Hepatic stellate cell (primary cell): ENCODE data around the gene SIAE.
"Not testable (repeated sequence)": the region's sequence is repeated elsewhere in the genome, so short reads cannot be mapped to it uniquely, and the experiment has no call there.

Experiments
- DNase-seq: peaks from one replicate; pipeline ENCODE4 v3.0.0; 2011; ENCODE audit warnings: low spot score

The SIAE gene

GRCh38 chr11:124622531-124623451, 50.7 kb downstream of the SIAE start, which contains the start of gene TBRG1:
TSS of gene TBRG1 (plus strand) at chr11:124622864. CDS start at chr11:124623084, 220 bp downstream.
- DNase-seq = peak; percentile 92

- no peak for DNase-seq
Observed at GRCh38 chr11:124618863-124619262, 54.7 kb downstream of the SIAE start.

GRCh38 chr11:124612567-124613246, 60.8 kb downstream of the SIAE start:
- no peak for DNase-seq

GRCh38 chr11:124612045-124612444, 61.5 kb downstream of the SIAE start:
- DNase-seq = no peak

GRCh38 chr11:124611064-124611463, 62.5 kb downstream of the SIAE start, which contains the start of gene PANX3:
TSS of gene PANX3 (plus strand) at chr11:124611428. CDS start at chr11:124611557, 129 bp downstream.
- DNase-seq = no peak

GRCh38 chr11:124610295-124610694, 63.2 kb downstream of the SIAE start:
- no peak for DNase-seq

GRCh38 chr11:124608147-124608546, 65.4 kb downstream of the SIAE start:
- DNase-seq = no peak

GRCh38 chr11:124605719-124606118, 67.8 kb downstream of the SIAE start:
- DNase-seq = no peak

GRCh38 chr11:124602723-124603122, 70.8 kb downstream of the SIAE start:
- DNase-seq = not testable (repeated sequence)

GRCh38 chr11:124602193-124602592, 71.3 kb downstream of the SIAE start:
- no peak for DNase-seq

- no peak for DNase-seq
Observed at GRCh38 chr11:124600621-124601320, 72.8 kb downstream of the SIAE start.

- DNase-seq = no peak
Observed at GRCh38 chr11:124597626-124598025, 75.9 kb downstream of the SIAE start.

- no peak for DNase-seq
Observed at GRCh38 chr11:124595302-124595701, 78.2 kb downstream of the SIAE start.

GRCh38 chr11:124592627-124593026, 80.9 kb downstream of the SIAE start:
- DNase-seq = no peak

- DNase-seq = no peak
Observed at GRCh38 chr11:124591430-124591829, 82.1 kb downstream of the SIAE start.

GRCh38 chr11:124586238-124586860, 87.2 kb downstream of the SIAE start:
- DNase-seq = peak; percentile 5

- DNase-seq = no peak
Observed at GRCh38 chr11:124584681-124585372, 88.7 kb downstream of the SIAE start.

- no peak for DNase-seq
Observed at GRCh38 chr11:124583781-124584180, 89.8 kb downstream of the SIAE start.
